GM18499 (cell line): ENCODE data around the gene RAI14.
"Not testable (repeated sequence)": the region's sequence is repeated elsewhere in the genome, so short reads cannot be mapped to it uniquely, and the experiment has no call there.

Experiments used
- ATAC-seq: cut with Tn5 transposase; IDR thresholded peaks from one replicate; pipeline ENCODE4 v1.9.1; 2021; ENCODE audit warnings: moderate number of reproducible peaks; ENCODE audit not compliant: insufficient read depth, unreplicated experiment

The RAI14 gene

GRCh38 chr5:34753236-34753635 is 97.1 kb downstream of the RAI14 start:
- not testable (repeated sequence) for ATAC-seq

- ATAC-seq = no peak
Measured at GRCh38 chr5:34755926-34756325, 99.8 kb downstream of the RAI14 start.

DNA sequence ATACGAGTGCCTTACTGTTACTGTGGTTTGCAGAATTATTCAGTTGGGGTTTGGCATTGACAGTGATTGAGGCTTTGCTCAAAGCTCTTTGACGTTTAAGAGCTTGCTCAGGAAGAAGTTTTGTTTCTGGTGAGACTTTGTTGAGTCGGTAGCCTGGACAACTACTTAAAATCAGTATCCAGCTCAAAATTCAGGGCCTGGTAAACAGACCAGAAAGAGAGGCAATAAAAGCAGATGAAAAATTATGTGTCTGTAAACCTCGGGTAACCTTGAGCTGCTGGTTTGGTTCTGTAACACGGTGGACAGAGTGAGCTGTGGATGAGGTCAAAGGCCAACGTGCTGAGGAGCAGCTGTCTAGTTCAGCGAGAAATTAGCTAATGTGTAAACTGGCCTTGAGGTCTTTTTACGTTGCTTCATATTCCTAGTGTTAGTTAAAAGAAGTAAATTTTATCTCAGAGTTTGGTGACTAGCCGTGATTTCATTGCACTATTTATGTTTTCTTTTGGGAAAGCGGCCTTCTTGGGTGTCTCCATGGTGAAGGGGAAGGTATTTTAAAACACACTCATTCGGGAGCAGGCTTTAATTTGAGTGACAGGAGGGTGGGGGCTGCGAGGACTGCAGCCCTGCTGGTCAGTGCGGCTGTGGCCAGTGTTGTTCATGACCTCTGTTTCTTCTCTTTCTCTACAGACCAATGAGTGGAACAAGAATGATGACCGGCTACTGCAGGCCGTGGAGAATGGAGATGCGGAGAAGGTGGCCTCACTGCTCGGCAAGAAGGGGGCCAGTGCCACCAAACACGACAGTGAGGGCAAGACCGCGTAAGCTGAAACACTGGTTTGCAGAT is 100.9 kb downstream of the RAI14 start:
- no peak for ATAC-seq

- no peak for ATAC-seq
Measured at GRCh38 chr5:34758514-34758913, 102.4 kb downstream of the RAI14 start.

- ATAC-seq = not testable (repeated sequence)
Measured at GRCh38 chr5:34759213-34759612, 103.1 kb downstream of the RAI14 start.

DNA sequence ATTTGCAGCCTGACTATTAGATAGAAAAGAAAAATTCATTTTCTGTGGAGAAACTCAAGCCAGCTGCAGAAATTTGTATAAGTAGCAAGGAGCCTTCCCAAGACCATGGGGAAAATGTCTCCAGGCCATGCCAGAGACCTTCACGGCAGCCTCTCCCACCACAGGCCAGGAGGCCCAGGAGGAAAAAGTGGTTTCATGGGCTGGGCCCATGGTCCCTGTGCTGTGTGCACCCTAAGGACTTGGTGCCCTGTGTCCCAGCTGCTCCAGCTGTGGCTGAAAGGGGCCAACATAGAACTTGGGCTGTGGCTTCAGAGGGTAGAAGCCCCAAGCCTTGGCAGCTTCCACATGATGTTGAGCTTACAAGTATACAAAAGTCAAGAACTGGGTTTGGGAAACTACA is 109.5 kb downstream of the RAI14 start:
- ATAC-seq = no peak

DNA sequence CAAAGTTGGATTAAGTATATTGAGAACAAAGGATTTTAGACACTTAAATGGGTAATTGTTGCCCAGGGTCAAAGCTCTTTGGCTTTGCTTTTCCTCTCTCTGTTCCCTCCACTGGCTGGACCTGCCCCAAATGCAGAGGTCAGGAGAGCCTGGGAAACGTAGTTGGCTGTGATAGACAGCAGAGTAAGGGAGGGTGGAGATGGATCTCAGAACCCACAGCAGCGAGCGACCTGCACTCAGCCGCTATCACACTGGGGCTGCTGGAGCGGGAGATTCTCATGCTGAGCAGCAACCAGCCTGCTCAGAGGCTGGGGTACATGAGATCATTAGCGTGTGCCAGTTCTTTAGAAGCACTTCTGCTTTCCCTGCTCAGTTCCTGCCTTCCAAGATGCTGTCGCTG is 111.1 kb downstream of the RAI14 start:
- ATAC-seq = no peak

DNA sequence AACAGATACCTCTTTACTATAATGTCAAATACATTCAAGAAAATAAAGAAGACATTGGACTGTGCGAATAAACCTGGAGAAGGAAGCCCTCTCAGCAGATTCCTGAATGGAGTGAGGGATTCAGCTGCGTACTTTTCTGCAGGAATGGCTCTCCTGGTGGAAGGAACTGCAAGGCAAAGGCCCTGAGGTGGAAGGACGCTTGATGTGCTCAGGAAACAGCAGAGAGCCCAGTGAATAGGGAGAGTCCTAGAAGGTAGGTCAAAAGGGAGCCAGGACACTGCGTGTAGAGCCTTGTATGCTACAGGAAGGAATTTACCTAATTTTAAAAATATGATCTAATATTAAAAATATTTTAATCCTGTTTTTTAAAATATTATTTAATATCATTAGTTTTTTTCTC is 114.4 kb downstream of the RAI14 start:
- no peak for ATAC-seq

GRCh38 chr5:34771076-34771475 is 114.9 kb downstream of the RAI14 start:
- ATAC-seq = no peak

DNA sequence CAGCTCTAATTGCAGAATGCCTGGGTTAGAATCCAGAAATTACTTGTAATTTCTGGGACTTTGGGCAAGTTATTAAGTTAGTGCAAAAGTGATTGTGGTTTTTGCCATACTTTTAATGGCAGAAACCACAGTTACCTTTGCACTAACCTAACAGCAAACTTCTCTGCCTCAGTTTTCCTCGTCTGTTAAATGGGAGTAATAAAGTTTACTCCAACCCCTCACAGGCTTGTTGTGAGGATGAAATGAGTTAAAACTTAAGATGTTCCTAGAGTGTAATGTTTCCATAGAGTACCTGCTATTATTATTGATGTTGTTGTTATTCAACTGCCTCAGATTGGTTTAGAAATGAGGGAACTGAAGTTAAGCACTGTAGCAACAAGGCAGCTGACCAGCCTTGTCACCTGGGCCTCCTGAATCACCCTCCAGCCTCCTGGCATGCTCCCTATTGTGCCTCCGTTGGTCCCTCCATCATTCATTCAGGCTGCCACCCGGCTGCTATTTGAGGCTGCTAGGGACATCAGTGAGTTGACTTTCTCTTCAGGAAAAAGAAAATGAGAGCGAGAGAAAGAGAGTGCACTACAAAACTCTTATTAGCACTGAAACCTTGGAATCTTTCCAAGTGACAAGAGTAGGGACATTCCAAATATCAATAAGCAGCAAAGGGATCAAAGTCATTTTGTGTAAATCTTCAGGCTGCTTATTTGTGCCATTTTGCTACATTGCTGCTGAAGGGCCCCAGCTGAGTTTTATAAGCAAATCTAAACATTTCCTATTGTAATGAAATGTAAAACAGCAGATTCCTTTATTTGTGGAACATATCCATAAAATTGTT is 116.4 kb downstream of the RAI14 start:
- no peak for ATAC-seq

GRCh38 chr5:34774139-34774538 is 118.0 kb downstream of the RAI14 start:
- ATAC-seq = no peak

DNA sequence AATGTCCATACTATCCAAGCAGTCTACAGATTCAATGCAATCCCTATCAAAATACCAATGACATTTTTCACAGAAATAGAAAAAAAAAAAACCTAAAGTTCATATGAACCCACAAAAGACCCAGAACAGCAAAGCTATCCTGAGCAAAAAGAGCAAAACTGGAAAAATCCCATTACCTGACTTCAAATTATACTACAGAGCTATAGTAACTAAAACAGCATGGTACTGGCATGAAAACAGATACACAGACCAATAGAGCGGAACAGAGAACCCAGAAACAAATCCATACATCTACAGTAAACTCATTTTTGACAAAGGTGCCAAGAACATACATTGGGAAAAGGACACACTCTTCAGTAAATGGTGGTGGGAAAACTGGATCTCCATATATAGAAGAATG is 118.5 kb downstream of the RAI14 start:
- ATAC-seq = not testable (repeated sequence)

DNA sequence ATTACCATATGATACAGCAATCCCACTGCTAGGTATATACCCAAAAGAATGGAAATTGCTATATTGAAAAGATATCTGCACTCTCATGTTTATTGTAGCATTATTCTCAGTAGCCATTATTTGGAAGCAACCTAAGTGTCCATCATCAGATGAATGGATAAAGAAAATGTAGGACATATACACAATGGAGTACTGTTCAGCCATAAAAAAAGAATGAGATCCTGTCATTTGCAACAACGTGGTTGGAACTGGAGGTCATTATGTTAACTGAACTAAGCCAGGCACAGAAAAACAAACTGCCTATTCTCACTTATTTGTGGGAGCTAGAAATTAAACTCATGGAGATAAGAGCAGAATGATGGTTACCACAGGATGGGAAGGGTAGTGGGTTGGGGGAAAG is 119.8 kb downstream of the RAI14 start:
- ATAC-seq = no peak

GRCh38 chr5:34778091-34778850 is 122.1 kb downstream of the RAI14 start:
- no peak for ATAC-seq

- not testable (repeated sequence) for ATAC-seq
Measured at GRCh38 chr5:34783892-34784291, 127.8 kb downstream of the RAI14 start.

- ATAC-seq = no peak
Measured at GRCh38 chr5:34787035-34787434, 130.9 kb downstream of the RAI14 start.

GRCh38 chr5:34789021-34789531 is 132.9 kb downstream of the RAI14 start:
- no peak for ATAC-seq

GRCh38 chr5:34789639-34790038 is 133.5 kb downstream of the RAI14 start:
- no peak for ATAC-seq

GRCh38 chr5:34790069-34790468 is 133.9 kb downstream of the RAI14 start:
- no peak for ATAC-seq

- no peak for ATAC-seq
Measured at GRCh38 chr5:34791761-34792244, 135.7 kb downstream of the RAI14 start.
